GM23338 (cell line): ENCODE measurements around the gene RILPL1. TPM values are rescaled to one million over a fixed set of nuclear protein-coding genes. Genes with fewer than 3 reads are reported as not detected.

Experiments used
- ATAC-seq: fragments of 200-7000 bp; cut with Tn5 transposase; 3 replicates; pipeline ENCODE4 v1.9.1; 2020
- DNase-seq: peaks from one replicate; pipeline ENCODE4 v3.0.0-alpha.2; 2015; ENCODE audit warnings: low spot score
- H2AFZ ChIP-seq: fragments of 200-600 bp; sonication (generic); 2 replicates; pipeline ENCODE4 v1.8.0; 2016; ENCODE audit warnings: antibody characterized with exemption, mild to moderate bottlenecking, moderate library complexity
- H3F3A ChIP-seq: fragments of 200-600 bp; sonication (generic); replicated peaks from 2 replicates; pipeline ENCODE4 v1.8.0; 2017; ENCODE audit warnings: antibody characterized with exemption, mixed run types, low read depth
- H3K27ac ChIP-seq: fragments of 200-600 bp; sonication (generic); 2 replicates; pipeline ENCODE4 v1.6.1; 2016; ENCODE audit warnings: low read depth
- H3K27me3 ChIP-seq: fragments of 200-600 bp; sonication (generic); 2 replicates; pipeline ENCODE4 v1.8.0; 2016; ENCODE audit warnings: mild to moderate bottlenecking, mixed run types, moderate library complexity; ENCODE audit not compliant: insufficient read depth
- H3K36me3 ChIP-seq: fragments of 200-600 bp; sonication (generic); 2 replicates; pipeline ENCODE4 v1.8.0; 2016; ENCODE audit warnings: mild to moderate bottlenecking; ENCODE audit not compliant: insufficient read depth
- H3K4me1 ChIP-seq: fragments of 200-600 bp; sonication (generic); 2 replicates; pipeline ENCODE4 v1.8.0; 2016; ENCODE audit warnings: mild to moderate bottlenecking, moderate library complexity; ENCODE audit not compliant: insufficient read depth
- H3K4me2 ChIP-seq: fragments of 200-600 bp; sonication (generic); 2 replicates; pipeline ENCODE4 v1.7.1; 2017; ENCODE audit warnings: mixed run types
- H3K4me3 ChIP-seq: fragments of 200-600 bp; sonication (generic); 2 replicates; pipeline ENCODE4 v1.6.1; 2016; ENCODE audit warnings: mixed run types
- H3K79me2 ChIP-seq: fragments of 200-600 bp; sonication (generic); replicated peaks from 2 replicates; pipeline ENCODE4 v1.8.0; 2017; ENCODE audit warnings: mild to moderate bottlenecking; ENCODE audit not compliant: insufficient read depth
- H3K9me2 ChIP-seq: fragments of 200-600 bp; sonication (generic); 2 replicates; pipeline ENCODE4 v1.8.0; 2017; ENCODE audit not compliant: insufficient read depth
- H4K20me1 ChIP-seq: fragments of 200-600 bp; sonication (generic); replicated peaks from 2 replicates; pipeline ENCODE4 v1.8.0; 2017; ENCODE audit warnings: mild to moderate bottlenecking; ENCODE audit not compliant: insufficient read depth
- H3K27ac Mint-ChIP-seq: 2 replicates; pipeline ENCODE4 v1.8.0; 2020; ENCODE audit warnings: inconsistent platforms, mild to moderate bottlenecking, moderate library complexity, mixed read lengths
- H3K27me3 Mint-ChIP-seq: 3 replicates; pipeline ENCODE4 v1.8.0; 2022; ENCODE audit warnings: low read depth, mild to moderate bottlenecking, moderate library complexity, mixed read lengths, inconsistent platforms; ENCODE audit not compliant: insufficient read depth, poor library complexity
- H3K36me3 Mint-ChIP-seq: 3 replicates; pipeline ENCODE4 v1.8.0; 2021; ENCODE audit warnings: low read depth, mild to moderate bottlenecking, inconsistent platforms, moderate library complexity, mixed read lengths
- H3K4me1 Mint-ChIP-seq: 3 replicates; pipeline ENCODE4 v1.8.0; 2020; ENCODE audit warnings: mild to moderate bottlenecking, inconsistent platforms, mixed read lengths
- H3K4me3 Mint-ChIP-seq: 3 replicates; pipeline ENCODE4 v1.8.0; 2021; ENCODE audit warnings: moderate library complexity, mild to moderate bottlenecking, inconsistent platforms, mixed read lengths
- H3K9me3 Mint-ChIP-seq: 3 replicates; pipeline ENCODE4 v1.8.0; 2020; ENCODE audit warnings: moderate library complexity, mild to moderate bottlenecking, inconsistent platforms, mixed read lengths
- CREB1 ChIP-seq: fragments of 250-450 bp; sonication (Bioruptor Pico); IDR thresholded peaks from 2 replicates; pipeline ENCODE4 v1.5.0; 2020; ENCODE audit warnings: low read depth, mild to moderate bottlenecking, moderate library complexity
- CTCF ChIP-seq, 2 experiments: fragments of 200-600 bp in 1 of 2; sonication (generic) in 1 of 2; conservative IDR thresholded peaks; 2 replicates each; pipeline versions ENCODE4 v1.5.1 to v1.6.1; 2016 to 2017; ENCODE audit warnings: antibody characterized with exemption in 2 of 2, low read depth in 2 of 2, mild to moderate bottlenecking in 2 of 2, moderate library complexity in 1 of 2
- ETS1 ChIP-seq: IDR thresholded peaks from 2 replicates; pipeline ENCODE4 v1.6.1; 2016; ENCODE audit warnings: antibody characterized with exemption
- EZH2 ChIP-seq: fragments of 200-600 bp; sonication (generic); IDR thresholded peaks from one replicate; pipeline ENCODE4 v1.8.0; 2017; ENCODE audit warnings: antibody characterized with exemption, mild to moderate bottlenecking, low read depth; ENCODE audit not compliant: unreplicated experiment
- EZH2phosphoT487 ChIP-seq: fragments of 200-600 bp; sonication (generic); IDR thresholded peaks from one replicate; pipeline ENCODE4 v1.8.1; 2018; ENCODE audit warnings: antibody characterized with exemption; ENCODE audit not compliant: unreplicated experiment
- JUNB ChIP-seq: IDR thresholded peaks from one replicate; pipeline ENCODE4 v1.6.1; 2016; ENCODE audit warnings: antibody characterized with exemption; ENCODE audit not compliant: unreplicated experiment
- NANOG ChIP-seq: IDR thresholded peaks from 2 replicates; pipeline ENCODE4 v1.6.1; 2016; ENCODE audit warnings: antibody characterized with exemption, borderline replicate concordance
- POLR2AphosphoS5 ChIP-seq: IDR thresholded peaks from 2 replicates; pipeline ENCODE4 v1.6.1; 2016; ENCODE audit warnings: antibody characterized with exemption, low read depth
- STAT1 ChIP-seq: IDR thresholded peaks from one replicate; pipeline ENCODE4 v1.6.1; 2016; ENCODE audit warnings: antibody characterized with exemption; ENCODE audit not compliant: unreplicated experiment
- ZNF114 ChIP-seq: fragments of 250-450 bp; sonication (Bioruptor Pico); IDR thresholded peaks from 2 replicates; pipeline ENCODE4 v1.5.0; 2020; ENCODE audit warnings: mild to moderate bottlenecking, moderate library complexity
- ZNF331 ChIP-seq: fragments of 250-450 bp; sonication (Bioruptor Pico); IDR thresholded peaks from 2 replicates; pipeline ENCODE4 v1.5.0; 2020; ENCODE audit warnings: low read depth, mild to moderate bottlenecking, moderate library complexity
- polyA plus RNA-seq: library from polyadenylated mRNA; unstranded; fragments of >200 nt; fragmentation: Nextera tagmentation; extraction: Ambion mirVana; gene quantifications from 2 replicates; pipeline ENCODE4 v1.2.1, GENCODE V29; 2016
- total RNA-seq: library from RNA; depleted of rRNA; stranded (reverse); fragments of >200 nt; shearing (Covaris generic); gene quantifications from 2 replicates; pipeline ENCODE4 v1.2.3, GENCODE V29; 2014
- TF ChIP-seq, protein P1 (sequence below): IDR thresholded peaks from one replicate; pipeline ENCODE4 v1.6.1; 2018; ENCODE audit warnings: antibody characterized with exemption; ENCODE audit not compliant: unreplicated experiment
- TF ChIP-seq, protein P2 (sequence below): fragments of 250-450 bp; sonication (Bioruptor Pico); IDR thresholded peaks from 2 replicates; pipeline ENCODE4 v1.5.0; 2020; ENCODE audit warnings: mild to moderate bottlenecking, moderate library complexity

Gene RILPL1
- total and polyA plus RNA-seq, 2 experiments from 2014 or later, result 3.9 to 7.9 TPM

GRCh38 chr12:123474485-123475245, 58.9 kb downstream of the RILPL1 start:
- H3K9me3 Mint-ChIP-seq, result no peaks in the 10 kb centered on the region; the same call in 2 of the 3 replicates
- H3K4me3 Mint-ChIP-seq, result no peak overlapping the region
- no peak overlapping the region for H3K27ac Mint-ChIP-seq
- H4K20me1 ChIP-seq, result peaks cover 7% of the 10 kb centered on the region; the same call in 1 of the 2 replicates
- no peak overlapping the region for H3K4me2 ChIP-seq
- no peaks in the 10 kb centered on the region for H3K36me3 ChIP-seq
- no peaks in the 10 kb centered on the region for H3K4me1 Mint-ChIP-seq
- no peaks in the 10 kb centered on the region for H3K9me2 ChIP-seq
- no peak for ATAC-seq
- no peak overlapping the region for H3K4me3 ChIP-seq
- H3K27me3 Mint-ChIP-seq, result peaks cover 4% of the 10 kb centered on the region
- no peaks in the 10 kb centered on the region for H3K79me2 ChIP-seq
- TF ChIP-seq EZH2phosphoT487 (no peak), ZNF331 (CRISPR knock-in tag) (no peak), NANOG (no peak), CTCF (conservative IDR thresholded peaks at IDR 0.05; ENCODE audit: low read depth in 2 of 2) (no peak), ZNF114 (CRISPR knock-in tag) (no peak), STAT1 (no peak), EZH2 (no peak), CREB1 (CRISPR knock-in tag) (no peak), ETS1 (no peak), JUNB (no peak), POLR2AphosphoS5 (no peak)
- TF ChIP-seq, protein P1, sequence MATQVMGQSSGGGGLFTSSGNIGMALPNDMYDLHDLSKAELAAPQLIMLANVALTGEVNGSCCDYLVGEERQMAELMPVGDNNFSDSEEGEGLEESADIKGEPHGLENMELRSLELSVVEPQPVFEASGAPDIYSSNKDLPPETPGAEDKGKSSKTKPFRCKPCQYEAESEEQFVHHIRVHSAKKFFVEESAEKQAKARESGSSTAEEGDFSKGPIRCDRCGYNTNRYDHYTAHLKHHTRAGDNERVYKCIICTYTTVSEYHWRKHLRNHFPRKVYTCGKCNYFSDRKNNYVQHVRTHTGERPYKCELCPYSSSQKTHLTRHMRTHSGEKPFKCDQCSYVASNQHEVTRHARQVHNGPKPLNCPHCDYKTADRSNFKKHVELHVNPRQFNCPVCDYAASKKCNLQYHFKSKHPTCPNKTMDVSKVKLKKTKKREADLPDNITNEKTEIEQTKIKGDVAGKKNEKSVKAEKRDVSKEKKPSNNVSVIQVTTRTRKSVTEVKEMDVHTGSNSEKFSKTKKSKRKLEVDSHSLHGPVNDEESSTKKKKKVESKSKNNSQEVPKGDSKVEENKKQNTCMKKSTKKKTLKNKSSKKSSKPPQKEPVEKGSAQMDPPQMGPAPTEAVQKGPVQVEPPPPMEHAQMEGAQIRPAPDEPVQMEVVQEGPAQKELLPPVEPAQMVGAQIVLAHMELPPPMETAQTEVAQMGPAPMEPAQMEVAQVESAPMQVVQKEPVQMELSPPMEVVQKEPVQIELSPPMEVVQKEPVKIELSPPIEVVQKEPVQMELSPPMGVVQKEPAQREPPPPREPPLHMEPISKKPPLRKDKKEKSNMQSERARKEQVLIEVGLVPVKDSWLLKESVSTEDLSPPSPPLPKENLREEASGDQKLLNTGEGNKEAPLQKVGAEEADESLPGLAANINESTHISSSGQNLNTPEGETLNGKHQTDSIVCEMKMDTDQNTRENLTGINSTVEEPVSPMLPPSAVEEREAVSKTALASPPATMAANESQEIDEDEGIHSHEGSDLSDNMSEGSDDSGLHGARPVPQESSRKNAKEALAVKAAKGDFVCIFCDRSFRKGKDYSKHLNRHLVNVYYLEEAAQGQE, result no peak
- TF ChIP-seq, protein P2, sequence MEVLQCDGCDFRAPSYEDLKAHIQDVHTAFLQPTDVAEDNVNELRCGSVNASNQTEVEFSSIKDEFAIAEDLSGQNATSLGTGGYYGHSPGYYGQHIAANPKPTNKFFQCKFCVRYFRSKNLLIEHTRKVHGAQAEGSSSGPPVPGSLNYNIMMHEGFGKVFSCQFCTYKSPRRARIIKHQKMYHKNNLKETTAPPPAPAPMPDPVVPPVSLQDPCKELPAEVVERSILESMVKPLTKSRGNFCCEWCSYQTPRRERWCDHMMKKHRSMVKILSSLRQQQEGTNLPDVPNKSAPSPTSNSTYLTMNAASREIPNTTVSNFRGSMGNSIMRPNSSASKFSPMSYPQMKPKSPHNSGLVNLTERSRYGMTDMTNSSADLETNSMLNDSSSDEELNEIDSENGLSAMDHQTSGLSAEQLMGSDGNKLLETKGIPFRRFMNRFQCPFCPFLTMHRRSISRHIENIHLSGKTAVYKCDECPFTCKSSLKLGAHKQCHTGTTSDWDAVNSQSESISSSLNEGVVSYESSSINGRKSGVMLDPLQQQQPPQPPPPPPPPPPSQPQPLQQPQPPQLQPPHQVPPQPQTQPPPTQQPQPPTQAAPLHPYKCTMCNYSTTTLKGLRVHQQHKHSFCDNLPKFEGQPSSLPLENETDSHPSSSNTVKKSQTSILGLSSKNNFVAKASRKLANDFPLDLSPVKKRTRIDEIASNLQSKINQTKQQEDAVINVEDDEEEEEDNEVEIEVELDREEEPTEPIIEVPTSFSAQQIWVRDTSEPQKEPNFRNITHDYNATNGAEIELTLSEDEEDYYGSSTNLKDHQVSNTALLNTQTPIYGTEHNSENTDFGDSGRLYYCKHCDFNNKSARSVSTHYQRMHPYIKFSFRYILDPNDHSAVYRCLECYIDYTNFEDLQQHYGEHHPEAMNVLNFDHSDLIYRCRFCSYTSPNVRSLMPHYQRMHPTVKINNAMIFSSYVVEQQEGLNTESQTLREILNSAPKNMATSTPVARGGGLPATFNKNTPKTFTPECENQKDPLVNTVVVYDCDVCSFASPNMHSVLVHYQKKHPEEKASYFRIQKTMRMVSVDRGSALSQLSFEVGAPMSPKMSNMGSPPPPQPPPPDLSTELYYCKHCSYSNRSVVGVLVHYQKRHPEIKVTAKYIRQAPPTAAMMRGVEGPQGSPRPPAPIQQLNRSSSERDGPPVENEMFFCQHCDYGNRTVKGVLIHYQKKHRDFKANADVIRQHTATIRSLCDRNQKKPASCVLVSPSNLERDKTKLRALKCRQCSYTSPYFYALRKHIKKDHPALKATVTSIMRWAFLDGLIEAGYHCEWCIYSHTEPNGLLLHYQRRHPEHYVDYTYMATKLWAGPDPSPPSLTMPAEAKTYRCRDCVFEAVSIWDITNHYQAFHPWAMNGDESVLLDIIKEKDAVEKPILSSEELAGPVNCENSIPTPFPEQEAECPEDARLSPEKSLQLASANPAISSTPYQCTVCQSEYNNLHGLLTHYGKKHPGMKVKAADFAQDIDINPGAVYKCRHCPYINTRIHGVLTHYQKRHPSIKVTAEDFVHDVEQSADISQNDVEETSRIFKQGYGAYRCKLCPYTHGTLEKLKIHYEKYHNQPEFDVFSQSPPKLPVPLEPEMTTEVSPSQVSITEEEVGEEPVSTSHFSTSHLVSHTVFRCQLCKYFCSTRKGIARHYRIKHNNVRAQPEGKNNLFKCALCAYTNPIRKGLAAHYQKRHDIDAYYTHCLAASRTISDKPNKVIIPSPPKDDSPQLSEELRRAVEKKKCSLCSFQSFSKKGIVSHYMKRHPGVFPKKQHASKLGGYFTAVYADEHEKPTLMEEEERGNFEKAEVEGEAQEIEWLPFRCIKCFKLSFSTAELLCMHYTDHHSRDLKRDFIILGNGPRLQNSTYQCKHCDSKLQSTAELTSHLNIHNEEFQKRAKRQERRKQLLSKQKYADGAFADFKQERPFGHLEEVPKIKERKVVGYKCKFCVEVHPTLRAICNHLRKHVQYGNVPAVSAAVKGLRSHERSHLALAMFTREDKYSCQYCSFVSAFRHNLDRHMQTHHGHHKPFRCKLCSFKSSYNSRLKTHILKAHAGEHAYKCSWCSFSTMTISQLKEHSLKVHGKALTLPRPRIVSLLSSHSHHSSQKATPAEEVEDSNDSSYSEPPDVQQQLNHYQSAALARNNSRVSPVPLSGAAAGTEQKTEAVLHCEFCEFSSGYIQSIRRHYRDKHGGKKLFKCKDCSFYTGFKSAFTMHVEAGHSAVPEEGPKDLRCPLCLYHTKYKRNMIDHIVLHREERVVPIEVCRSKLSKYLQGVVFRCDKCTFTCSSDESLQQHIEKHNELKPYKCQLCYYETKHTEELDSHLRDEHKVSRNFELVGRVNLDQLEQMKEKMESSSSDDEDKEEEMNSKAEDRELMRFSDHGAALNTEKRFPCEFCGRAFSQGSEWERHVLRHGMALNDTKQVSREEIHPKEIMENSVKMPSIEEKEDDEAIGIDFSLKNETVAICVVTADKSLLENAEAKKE (CRISPR knock-in tag), result no peak
- H2AFZ ChIP-seq, result no peak overlapping the region
- H3K27me3 ChIP-seq, result no peaks in the 10 kb centered on the region
- no peaks in the 10 kb centered on the region for H3K4me1 ChIP-seq
- no peaks in the 10 kb centered on the region for H3F3A ChIP-seq
- no peaks in the 10 kb centered on the region; the same call in 2 of the 3 replicates for H3K36me3 Mint-ChIP-seq
- no peak overlapping the region for H3K27ac ChIP-seq
- DNase-seq, result no peak
